GM21786 (cell line): ENCODE results near the gene CELSR3.

Experiments used
- ATAC-seq: cut with Tn5 transposase; IDR thresholded peaks from one replicate; pipeline ENCODE4 v1.9.1; 2021; ENCODE audit not compliant: unreplicated experiment

Gene CELSR3

DNA sequence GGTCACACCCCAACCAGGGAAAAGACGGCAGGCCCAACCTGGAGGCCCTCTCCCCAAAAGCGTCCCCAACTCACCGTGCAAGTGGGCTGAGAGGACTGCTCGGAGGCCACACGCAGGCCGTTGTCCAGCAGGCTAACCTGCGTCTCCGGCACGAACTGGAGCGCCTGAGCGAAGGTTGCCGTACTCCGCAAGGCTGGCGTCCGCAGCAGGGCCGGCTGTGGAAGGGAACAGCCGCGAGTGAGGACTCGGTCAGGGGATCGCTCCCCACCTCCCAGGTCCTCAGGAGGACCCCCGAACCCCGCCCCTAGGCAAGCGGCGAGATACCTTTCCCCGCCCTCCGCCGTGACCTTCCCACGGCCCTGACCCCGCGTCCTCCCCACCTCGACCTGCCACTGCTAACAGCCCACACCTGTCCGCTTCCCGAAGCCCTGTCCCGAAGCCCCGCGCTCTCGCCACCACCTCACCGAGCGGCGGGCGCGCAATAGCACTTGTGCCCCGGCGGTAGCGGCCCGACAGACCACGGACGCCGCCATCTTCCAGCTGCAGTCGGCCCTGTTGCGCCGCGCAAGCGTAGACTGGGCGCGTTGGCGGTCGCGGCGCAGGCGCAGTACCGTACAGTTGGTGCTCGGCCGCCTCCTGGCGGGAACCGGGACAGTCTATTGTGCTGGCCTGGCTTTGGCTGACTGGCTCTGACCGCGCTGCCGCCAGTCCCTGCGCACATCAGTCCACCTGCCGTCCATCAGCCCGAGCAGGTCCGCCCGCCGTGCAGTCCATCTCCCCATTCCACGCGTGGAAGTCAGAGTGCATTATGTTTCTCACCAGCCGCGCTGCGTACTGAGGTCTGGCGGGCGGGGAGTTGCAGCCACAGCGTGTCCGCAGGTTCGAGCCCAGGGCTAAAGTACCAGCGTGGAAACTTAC lies 53.3 kb downstream of the CELSR3 start, which contains the start of gene UQCRC1:
Gene UQCRC1 (minus strand): TSS at position 559 of the 918 bp plus-strand sequence. CDS start 26 bp downstream, at position 533.
- peak; percentile 94 for ATAC-seq

DNA sequence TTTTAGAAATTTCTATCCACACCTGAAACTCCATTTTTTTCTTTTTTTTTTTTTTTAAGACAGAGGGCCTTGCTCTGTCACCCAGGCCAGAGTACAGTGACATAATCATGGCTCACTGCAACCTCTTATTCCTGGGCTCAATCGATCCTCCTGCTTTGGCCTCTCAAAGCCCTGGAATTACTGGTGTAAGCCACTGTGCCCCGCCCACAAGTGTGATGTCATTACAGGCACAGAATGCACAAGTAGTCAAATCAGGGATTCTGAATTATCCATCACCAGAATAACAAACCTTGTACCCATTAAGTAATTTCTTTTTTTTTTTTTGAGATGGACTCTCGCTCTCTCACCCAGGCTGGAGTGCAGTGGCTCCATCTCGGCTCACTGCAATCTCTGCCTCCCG lies 55.2 kb downstream of the CELSR3 start:
- no peak for ATAC-seq

DNA sequence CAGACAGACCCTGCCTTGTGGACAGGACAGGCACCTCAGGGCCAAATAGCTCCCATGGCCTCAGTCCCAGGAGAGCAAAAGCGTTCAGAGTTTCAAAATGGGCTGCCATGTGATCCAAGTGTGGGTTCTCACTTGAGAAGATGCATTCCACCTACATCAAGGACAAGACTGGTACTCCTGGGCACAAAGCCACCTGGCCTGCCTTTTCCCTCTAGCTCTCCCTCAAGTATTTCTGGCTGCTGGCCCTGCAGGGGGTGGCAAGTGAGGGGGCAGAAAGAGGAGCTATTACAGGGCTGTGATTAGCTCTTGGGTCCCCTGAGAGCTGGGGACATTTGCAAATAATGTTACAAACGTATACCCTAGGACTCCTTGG lies 61.1 kb downstream of the CELSR3 start:
- ATAC-seq: no peak

DNA sequence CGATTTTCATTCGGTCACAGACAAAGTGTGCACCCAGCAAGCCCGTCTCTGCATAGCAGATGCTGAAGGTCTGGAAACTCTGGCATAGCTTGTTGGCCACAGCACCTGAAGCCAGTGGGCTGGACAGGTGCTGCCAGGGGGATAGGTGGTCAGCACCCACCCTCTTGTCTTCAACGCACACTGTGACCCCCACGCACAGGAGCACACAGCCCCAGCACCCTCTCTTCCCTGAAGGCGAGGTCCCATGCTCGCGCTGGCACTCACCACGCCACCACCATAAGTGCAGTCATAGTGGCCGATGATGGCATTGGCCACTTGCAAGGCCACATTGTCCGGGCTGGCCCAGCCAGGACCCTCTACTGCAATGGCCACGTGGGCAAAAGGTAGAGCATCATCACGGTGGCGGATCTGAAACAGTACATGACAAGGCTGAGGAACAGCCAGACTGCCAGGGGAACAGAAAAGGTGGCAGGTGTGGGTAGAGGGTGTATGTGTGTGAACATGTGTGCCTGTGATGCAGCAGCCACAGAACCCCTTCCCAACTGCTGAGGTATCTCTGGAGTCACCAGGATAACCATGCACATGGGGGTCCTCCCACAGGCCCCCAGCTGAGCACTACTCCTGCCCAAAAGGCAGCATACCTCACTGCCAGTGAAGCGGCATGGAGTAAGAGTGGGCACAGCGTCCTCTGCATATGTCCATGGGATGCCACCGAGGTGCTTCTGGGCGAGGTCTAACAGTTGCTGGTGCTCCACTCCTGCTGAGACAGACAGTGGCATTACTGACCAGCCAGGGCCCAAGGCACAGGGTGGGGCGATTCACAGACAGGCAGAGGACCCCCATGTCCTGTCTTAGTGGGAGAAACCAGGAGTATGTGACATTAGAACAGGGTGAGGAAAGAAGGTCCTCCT lies 61.7 kb downstream of the CELSR3 start:
- ATAC-seq: no peak

DNA sequence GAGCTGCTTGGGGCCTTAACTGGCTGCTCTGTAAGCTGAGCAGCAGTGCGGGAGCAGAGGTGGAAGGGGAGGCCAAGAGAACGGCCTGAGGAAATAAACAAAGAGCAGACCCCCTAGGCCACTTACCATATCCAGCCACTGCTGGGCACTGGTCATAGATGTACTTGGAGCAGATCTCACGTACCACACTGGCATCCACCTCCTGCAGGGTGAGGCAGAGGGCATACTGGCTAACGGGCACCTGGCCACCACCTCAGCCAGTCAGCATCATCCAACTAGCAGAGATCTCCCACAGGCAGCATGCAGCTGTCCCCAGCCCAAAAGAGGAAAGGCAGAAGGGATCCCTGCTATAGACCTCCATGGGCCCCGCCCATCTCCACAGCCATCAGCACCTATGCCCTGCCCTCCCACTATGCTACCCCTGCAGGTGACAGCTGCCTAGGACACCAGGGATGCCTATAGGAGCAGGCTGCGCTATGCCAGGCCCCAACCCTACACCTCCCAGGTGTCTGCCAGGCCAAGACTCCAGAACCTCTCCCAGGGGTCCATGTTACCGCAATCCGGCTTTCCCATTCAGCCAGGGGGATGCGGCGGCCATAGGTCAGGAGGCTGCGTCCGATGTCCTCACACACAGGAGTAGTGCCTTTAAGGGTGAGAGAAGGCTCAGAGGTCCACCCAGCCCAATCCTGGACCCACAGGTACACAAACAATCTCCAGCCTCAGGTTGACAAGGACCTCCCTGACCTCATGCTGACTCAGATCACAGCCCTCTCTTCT lies 63.0 kb downstream of the CELSR3 start:
- ATAC-seq: no peak

DNA sequence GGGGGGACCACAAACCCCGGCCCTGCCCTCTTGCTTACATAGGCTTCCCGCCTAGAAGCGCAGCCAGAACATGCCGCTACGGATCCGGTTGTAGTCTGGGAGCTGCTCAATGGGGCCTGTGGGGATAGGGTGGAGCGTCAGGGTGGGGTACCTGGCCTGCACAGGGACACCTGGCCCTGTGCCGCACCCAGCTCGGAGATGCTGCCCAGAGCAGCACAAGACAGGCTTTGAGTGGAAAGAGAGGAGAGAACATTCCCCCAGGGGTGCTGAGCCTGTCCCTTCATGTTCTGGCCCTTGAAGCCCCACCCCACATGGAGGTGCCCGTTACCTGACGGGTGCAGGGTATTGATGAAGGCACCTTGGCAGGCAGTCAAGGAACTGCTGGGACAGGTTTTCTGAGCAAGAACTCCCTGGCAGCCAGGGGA lies 63.6 kb downstream of the CELSR3 start:
- ATAC-seq: no peak

DNA sequence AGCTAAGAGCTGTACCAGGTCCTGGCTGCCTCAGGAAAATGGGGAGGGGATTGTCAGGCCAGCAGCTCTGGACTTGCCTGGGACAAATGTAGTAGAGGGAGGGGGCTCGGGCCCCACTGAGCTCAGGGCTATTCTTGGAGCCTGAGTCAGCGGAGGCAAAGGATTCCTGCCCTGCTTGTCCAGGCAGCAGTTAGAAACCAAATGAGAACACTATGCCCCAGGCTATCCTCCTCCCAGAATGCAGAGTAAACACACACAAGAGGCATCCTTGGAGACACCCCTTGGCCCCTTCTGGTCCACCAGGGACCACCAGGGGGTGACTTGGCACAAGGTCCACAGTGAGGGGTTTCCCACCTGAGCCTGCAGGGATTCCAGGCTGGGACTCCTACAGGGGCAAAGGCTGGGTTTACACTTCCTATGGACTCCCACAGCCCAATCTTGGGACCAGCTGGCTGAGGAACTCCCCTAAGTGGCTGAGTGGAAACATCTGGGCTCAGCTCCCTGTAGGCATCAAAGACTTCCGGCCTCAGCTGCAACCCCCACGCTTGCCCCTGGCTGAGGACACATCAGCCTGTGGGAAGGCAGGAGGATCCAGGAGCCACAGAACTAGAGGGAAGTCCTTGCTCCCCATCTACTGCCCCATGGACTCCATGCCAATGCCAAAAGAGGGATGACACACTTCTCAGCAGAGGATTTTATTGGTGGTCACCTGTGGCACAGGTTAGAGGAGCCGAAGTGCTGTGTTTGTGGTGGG lies 64.2 kb downstream of the CELSR3 start:
- ATAC-seq: no peak

DNA sequence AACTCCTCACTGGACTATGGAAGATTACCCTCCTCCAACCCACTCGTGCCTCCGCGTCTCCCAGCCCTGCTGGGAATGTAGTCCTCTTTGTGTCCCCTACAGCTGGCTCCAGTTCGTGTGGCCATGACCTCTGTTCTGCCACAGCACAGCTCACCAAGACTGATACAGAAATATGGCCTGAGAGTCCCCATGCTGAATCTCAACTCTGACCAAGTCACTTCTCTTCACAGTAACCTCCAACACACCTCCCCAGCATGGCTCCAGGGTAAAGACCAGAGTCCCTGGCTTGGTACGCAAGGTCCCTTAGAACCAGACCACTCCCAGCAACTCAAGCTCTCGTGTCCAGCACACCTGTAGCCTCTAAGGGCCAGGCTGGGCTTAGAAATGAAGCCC lies 65.3 kb downstream of the CELSR3 start:
- no peak for ATAC-seq

DNA sequence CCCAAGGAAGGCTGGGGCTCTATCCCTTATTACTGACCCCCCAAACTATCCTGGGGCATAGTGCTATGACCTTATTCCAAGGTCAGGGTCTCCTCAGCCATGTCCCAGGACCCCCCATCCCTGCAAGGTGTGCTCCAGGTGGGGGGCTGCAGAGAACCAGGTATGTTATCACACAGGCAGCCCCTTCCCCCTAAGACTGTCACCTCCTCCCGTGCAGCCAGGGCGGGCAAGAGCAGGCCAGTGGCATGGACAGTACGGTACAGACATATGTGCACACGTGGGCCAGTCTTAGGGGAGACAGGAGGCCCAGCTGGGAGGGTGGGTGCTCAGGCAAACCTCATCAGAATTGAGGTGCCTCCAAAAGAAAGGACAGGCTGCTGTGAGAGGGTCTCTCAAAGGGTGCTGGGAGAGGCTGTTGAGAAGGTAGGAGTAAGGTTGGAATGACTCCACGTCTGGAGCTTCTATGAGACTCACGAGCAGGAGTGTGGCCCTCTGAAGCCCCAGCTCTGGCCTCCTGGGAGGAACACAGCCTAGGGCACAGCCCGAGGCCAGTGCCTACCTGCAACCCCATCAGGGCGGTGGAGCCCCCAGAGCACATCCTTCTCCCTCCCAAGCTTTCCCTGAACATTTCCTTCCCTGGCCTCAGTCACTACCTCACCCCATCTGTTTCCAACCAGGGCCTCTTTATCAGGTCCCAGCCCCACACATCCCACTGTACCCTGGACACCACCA lies 65.8 kb downstream of the CELSR3 start:
- no peak for ATAC-seq

DNA sequence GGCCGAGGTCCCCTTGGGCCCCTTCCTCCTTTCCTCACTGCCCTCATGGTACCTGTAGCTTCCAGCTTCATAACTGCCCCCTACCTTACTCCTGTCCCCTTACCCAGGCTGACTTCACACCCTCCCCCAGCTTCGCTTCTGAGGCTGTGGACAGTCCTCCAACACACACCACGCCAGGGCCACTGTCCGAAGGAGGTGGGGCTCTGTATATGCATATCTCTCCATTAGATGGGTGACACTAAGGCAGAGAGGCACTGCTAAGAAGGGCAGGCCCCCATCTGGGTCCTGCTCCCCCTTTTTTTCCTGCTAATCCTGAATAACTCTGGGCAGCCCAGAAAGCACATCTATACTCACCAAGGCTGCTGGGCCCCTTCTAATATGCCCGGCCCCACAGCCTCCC lies 66.5 kb downstream of the CELSR3 start:
- ATAC-seq: no peak

DNA sequence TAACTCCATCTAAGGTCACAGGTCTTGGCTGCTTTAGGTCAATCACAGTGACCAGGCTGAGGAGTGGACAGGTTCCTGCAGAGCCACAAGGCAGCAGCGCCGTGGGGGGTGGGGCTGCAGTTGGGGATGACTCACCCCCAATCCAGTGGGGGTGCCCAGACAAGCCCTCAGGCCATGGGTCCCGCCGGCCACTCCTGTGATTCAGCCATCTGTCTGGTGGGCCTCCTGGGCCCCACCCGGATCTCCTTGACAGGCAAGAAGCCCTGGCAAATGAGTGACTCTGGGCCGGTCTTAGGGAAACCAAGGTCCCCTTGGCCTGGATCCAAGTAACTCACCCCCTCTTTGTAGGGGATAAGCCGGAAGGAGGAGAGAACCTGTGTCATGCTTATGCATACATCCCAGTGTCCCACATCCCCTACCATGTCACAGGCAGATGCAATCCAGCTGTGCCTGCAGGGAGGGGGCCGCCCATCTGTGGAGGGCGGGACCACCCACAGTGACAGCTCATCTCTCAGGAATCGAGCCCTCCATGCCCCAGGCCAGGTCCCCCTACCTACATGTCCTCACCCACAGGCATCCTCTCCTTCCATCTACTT lies 67.1 kb downstream of the CELSR3 start:
- no peak for ATAC-seq

DNA sequence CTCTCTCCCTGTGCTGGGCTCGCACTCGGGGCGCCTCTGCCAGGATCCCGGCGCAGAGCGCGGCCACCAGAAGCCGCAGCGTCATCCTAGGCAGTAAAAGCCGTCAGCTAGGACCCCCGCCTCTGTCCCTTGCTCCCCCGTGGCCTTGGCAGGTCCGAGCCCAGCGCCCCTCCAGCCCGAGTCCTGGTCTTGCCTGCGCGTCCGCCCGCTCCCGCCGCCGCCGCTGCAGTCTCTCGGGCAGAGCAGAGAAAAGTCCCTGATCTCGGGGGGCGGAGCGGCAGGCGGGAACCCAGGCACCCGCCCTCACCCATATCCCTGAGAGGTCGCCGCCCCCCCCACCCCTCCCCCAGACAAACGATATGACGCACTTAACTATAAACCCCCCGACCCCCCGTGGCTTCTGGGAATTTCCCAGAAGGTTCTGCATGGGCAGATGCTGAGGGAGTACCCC lies 67.6 kb downstream of the CELSR3 start, which contains the start of gene COL7A1:
Gene COL7A1 (minus strand): TSS at position 255 of the 451 bp plus-strand sequence. CDS start 170 bp downstream, at position 85.
- no peak for ATAC-seq

DNA sequence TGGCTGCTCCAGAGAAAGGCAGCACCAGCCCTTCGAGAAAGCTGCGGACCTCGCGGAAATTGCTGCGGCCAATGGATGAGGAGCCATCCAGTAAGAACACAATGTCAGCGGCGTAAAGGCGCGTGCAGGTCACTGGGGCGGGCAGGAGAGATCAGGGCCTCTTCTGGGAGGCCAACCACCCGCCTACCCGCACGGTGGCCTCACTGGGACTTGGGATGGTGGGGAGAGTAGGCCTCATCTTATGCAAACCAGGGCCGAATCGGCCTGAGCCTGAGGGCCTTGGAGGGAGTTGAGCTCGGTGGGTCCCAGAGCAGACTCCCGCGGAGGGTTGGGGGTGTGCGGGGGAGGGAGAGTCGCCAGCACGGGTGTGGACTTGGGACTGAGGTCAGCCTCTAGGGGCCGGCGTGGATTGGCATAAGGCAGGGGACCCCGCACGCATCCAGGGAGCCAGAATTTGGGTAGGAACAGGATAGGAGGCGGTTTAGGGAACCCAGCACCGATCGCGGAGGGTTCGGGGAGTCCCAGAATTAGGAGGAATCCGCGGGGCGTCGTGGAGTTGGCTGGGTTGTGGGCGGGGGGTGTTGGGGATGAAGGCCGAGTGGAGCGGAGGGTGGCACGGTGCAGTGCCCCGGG lies 68.2 kb downstream of the CELSR3 start:
- no peak for ATAC-seq

DNA sequence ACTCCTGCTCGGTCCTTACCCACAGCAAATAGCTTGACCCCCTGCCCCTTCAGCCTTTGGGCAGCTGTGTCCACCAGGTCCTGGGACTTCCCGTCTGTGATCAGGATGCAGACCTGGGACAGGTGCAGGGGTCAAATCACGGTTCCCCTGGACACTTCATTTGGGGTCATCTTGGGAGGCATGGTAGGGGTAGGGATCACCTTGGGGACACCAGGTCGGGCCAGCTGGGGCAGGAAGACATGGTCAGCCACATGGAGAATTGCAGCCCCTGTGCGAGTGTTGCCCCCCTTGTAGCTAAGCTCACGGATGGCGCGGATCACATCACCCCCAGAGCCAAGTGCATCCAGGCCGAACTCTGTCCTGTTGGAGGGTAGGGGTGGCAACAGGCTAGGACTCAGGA lies 69.3 kb downstream of the CELSR3 start:
- ATAC-seq: no peak

DNA sequence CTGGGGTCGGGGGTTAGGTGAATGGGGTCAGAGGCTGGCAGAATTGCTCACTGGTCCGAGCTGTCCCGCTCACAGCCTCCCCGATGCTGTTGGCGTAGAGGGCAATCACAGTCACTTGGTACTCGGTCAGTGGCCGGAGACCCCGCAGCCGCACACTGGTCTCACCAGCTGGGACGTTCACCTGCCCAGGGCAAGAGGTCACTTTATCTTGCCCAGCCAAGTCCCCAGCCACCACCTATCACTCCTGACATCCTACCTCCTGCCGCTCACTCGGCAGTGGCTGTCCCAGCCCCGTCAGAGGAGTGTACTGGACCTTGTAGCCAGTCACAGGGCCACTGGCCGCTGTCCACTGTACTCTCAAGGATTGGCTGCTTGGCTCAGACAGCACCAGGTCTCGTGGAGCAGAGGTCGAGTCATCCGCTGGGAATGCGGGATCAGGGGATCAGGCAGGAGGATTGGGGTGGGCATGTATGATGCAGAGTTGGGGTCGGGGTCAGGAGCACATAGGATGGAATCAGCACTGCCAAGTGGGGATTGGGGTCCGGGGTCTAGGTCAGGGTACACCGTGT lies 70.1 kb downstream of the CELSR3 start:
- no peak for ATAC-seq

DNA sequence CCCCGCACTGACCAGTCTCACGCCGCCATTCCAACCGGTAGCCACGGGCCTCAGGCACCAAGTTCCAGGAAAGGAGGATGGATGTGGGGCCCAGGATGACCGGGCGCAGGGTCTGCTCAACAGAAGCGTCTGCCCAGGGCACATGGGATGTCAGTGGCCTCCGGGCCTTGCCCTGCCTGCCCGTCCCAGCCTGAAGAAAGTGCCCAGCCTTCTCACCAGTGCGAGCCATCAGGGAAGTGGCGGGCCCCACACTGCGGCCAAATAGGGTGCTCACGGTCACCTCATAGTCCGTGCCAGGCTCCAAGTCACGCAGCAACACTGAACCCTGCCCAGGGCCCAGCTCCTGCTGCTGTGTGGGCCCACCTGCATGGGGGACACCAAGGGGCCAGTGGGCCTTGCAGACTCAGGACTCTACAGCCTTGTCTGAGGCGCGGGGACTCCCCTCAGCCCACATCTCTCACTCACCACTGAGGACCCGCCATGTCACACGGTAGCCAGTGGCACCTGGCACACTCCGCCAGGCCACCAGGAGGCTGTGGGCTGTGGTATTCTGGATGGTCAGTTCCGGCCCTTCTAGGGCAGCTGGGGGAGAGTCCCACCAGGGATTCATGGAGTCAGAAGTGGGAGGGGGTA lies 70.7 kb downstream of the CELSR3 start:
- no peak for ATAC-seq

DNA sequence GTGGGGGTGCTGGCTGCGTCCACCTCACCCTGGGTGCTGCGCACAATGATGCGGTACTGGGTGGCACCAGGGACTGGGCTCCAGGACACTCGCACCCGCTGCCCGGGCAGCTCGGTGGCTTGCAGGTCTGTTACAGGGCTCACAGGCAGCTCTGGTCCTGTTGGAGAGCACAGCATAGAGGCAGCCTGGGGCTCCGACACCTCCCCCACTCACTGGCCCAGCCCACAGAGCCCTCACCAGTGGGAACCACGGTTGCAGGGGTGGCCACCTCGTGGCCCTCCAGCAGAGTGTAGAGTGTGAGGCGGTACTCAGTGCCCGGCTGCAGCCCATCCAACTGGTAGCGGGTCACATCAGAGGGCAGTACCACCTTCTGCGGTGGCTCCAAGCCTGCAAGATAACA lies 71.2 kb downstream of the CELSR3 start:
- no peak for ATAC-seq

DNA sequence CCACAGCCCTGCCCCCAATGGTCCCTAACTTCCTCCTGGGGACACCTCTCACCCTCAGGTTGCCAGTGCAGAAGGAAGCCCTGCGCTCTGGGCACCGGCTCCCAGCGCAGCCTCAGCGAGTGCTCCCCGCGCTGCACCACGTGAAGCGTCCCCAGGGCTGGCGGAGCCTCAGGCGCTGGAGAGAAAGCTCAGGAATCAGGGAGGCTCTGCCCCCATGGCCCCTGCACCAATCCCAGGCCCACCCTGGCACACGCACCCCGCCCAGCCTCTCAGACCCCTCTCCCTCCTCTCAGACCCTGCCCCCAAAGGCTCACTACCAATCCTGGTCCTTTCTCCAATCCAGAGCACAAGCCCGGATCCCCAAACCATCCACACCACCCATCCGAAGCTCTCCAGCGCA lies 74.5 kb downstream of the CELSR3 start:
- no peak for ATAC-seq
